ENCODE results near the gene DNM1. TPM values are rescaled to one million over a fixed set of nuclear protein-coding genes. Genes with fewer than 3 reads are reported as not detected.
A peak's percentile ranks its signal among the peaks of the same experiment; 100 is the strongest.

Gene DNM1
- total RNA-seq, 4 donors from 2014 or later: 1.3 to 9.7 (median 1.6) TPM

- intact Hi-C loops (cut with DNase I): no loop called here
- DNase-seq: no peak
- H3K27ac ChIP-seq: no peak overlapping the region
Observed at GRCh38 chr9:128201441-128202369, 1.5 kb upstream of the DNM1 start.

GRCh38 chr9:128202648-128203023 is 543 bp upstream of the DNM1 start:
- H3K9me3 ChIP-seq: no peaks in the 10 kb centered on the region
- 15 to 16% methylated on average over 2 of the region's 2 CpGs for WGBS, 2 donors
- H3K4me1 ChIP-seq: peaks cover 7 to 28% (median 15%) of the 10 kb centered on the region in 3 donors
- H3K4me3 ChIP-seq: peak overlapping the region in 2 of 4 donors; percentile 71 to 74
- peaks cover 0 to 29% (median 3%) of the 10 kb centered on the region in 4 donors for H3K27me3 ChIP-seq
- no peak for DNase-seq
- no peak overlapping the region for H3K27ac ChIP-seq
- TF ChIP-seq POLR2A (IDR thresholded peaks at IDR 0.05): no peak
- TF ChIP-seq, protein P1, sequence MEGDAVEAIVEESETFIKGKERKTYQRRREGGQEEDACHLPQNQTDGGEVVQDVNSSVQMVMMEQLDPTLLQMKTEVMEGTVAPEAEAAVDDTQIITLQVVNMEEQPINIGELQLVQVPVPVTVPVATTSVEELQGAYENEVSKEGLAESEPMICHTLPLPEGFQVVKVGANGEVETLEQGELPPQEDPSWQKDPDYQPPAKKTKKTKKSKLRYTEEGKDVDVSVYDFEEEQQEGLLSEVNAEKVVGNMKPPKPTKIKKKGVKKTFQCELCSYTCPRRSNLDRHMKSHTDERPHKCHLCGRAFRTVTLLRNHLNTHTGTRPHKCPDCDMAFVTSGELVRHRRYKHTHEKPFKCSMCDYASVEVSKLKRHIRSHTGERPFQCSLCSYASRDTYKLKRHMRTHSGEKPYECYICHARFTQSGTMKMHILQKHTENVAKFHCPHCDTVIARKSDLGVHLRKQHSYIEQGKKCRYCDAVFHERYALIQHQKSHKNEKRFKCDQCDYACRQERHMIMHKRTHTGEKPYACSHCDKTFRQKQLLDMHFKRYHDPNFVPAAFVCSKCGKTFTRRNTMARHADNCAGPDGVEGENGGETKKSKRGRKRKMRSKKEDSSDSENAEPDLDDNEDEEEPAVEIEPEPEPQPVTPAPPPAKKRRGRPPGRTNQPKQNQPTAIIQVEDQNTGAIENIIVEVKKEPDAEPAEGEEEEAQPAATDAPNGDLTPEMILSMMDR (IDR thresholded peaks at IDR 0.05): no peak
- H3K36me3 ChIP-seq: no peaks in the 10 kb centered on the region
- intact Hi-C loops (cut with DNase I): no loop called here

More at GRCh38 chr9:128201441-128202369, 1.5 kb upstream of the DNM1 start:
- H3K4me1 ChIP-seq: peaks cover 7 to 28% (median 15%) of the 10 kb centered on the region in 3 donors
- no peak overlapping the region for H3K4me3 ChIP-seq
- H3K36me3 ChIP-seq: no peaks in the 10 kb centered on the region
- H3K27me3 ChIP-seq: peaks cover 0 to 29% (median 3%) of the 10 kb centered on the region in 4 donors
- no peaks in the 10 kb centered on the region for H3K9me3 ChIP-seq
- no peak for TF ChIP-seq POLR2A (IDR thresholded peaks at IDR 0.05)
- TF ChIP-seq, protein P1 (IDR thresholded peaks at IDR 0.05): no peak
- 75 to 86% methylated on average over 13 of the region's 13 CpGs for WGBS, 2 donors

DNA sequence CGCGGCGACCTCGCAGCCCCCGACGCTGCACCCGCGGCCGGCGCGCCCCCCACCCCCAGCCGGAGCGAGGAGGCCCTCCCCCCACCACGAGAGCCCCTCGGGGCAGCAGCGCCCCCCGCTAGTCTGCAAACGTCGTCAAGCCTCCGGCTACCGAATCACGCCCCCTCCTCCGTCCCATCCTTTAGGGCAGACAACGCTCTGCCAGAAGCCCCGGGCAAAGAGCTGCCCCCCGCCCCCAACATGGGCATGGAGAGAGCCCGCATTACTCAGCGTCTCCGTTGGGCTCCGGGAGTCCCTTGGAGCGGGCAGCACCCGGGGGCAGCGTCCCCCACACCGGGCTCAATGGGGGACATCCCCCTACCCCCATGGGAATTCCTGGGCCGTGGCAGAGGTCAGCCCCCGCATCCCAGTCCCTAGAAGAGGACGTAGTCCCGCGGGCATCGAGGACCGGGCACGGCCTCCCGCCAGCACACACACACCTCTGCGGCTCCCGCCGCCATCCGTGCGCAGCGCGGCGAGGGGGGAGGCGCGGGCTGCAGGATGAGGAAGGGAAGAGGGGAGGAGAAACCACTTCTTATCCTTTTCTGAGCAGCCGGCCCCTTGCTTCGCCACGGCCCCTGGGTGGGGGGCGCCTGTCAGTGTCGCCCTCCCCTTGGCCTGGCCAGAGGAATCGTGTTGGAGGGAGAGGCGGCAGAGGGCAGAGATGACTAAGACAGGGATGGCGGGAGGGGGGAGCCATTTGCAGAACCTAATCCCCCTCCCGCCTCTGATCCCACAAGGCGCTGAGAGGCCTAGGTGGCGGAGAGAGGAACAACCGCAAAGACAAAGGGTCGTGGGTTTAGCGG is 750 bp downstream of the DNM1 start:
- no peak for TF ChIP-seq POLR2A (IDR thresholded peaks at IDR 0.05)
- TF ChIP-seq, protein P1 (IDR thresholded peaks at IDR 0.05): no peak
- Histone ChIP-seq H3K36me3 (no peaks in the 10 kb centered on the region), H3K27ac (peak overlapping the region; percentile 1 to 69 (median 32)), H3K27me3 (peaks cover 0 to 29% (median 3%) of the 10 kb centered on the region in 4 donors), H3K9me3 (no peaks in the 10 kb centered on the region), H3K4me1 (peaks cover 12 to 37% (median 15%) of the 10 kb centered on the region in 3 donors), H3K4me3 (peak overlapping the region; percentile 51 to 74 (median 65))
- intact Hi-C loops (cut with DNase I): no loop called here
- no peak for DNase-seq
- 2 to 8% methylated on average over 7 to 14 of the region's 67 CpGs for WGBS, 2 donors

- DNase-seq: no peak
- H3K36me3 ChIP-seq: no peaks in the 10 kb centered on the region
- 64 to 84% methylated on average over 4 to 6 of the region's 7 CpGs for whole genome bisulfite sequencing, 2 donors
- no peak for TF ChIP-seq POLR2A (IDR thresholded peaks at IDR 0.05)
- TF ChIP-seq, protein P1 (IDR thresholded peaks at IDR 0.05): no peak
- H3K27ac ChIP-seq: peak overlapping the region in 3 of 4 donors; percentile 34 to 69 (median 49)
- H3K9me3 ChIP-seq: no peaks in the 10 kb centered on the region
- peak overlapping the region in 2 of 4 donors; percentile 71 to 74 for H3K4me3 ChIP-seq
- peaks cover 0 to 29% (median 3%) of the 10 kb centered on the region in 4 donors for H3K27me3 ChIP-seq
- peaks cover 12 to 40% (median 15%) of the 10 kb centered on the region in 3 donors for H3K4me1 ChIP-seq
- intact Hi-C loops (cut with DNase I): no loop called here
Observed at GRCh38 chr9:128204858-128205257, 1.7 kb downstream of the DNM1 start.
